NCI-H510A (cell line): Measurements from ENCODE around the gene IL6R.

Experiments used
- DNase-seq: peaks from one replicate; lab custom pipeline; 2025; lab: John Stamatoyannopoulos, UW

Gene IL6R

GRCh38 chr1:154427173-154428139 is 22.3 kb downstream of the IL6R start:
- no peak for DNase-seq

- DNase-seq: no peak
Observed at GRCh38 chr1:154429118-154429517, 24.0 kb downstream of the IL6R start.

GRCh38 chr1:154429841-154430611 is 24.9 kb downstream of the IL6R start:
- DNase-seq: no peak

- DNase-seq: no peak
Observed at GRCh38 chr1:154430903-154431302, 25.8 kb downstream of the IL6R start.

GRCh38 chr1:154431586-154432373 is 26.6 kb downstream of the IL6R start:
- DNase-seq: no peak

GRCh38 chr1:154433161-154433764 is 28.1 kb downstream of the IL6R start:
- no peak for DNase-seq

- no peak for DNase-seq
Observed at GRCh38 chr1:154434346-154435085, 29.4 kb downstream of the IL6R start.

GRCh38 chr1:154435599-154436200 is 30.6 kb downstream of the IL6R start:
- DNase-seq: no peak

GRCh38 chr1:154436433-154436832 is 31.3 kb downstream of the IL6R start:
- no peak for DNase-seq

- DNase-seq: no peak
Observed at GRCh38 chr1:154440036-154440804, 35.1 kb downstream of the IL6R start.

GRCh38 chr1:154441241-154441888 is 36.2 kb downstream of the IL6R start:
- DNase-seq: no peak

- DNase-seq: no peak
Observed at GRCh38 chr1:154442006-154442740, 37.0 kb downstream of the IL6R start.

- DNase-seq: no peak
Observed at GRCh38 chr1:154443274-154444013, 38.3 kb downstream of the IL6R start.

- DNase-seq: no peak
Observed at GRCh38 chr1:154445040-154445472, 39.9 kb downstream of the IL6R start.

- DNase-seq: no peak
Observed at GRCh38 chr1:154446292-154446691, 41.1 kb downstream of the IL6R start.

GRCh38 chr1:154446789-154447188 is 41.6 kb downstream of the IL6R start:
- no peak for DNase-seq

- DNase-seq: no peak
Observed at GRCh38 chr1:154448331-154448811, 43.2 kb downstream of the IL6R start.

GRCh38 chr1:154453161-154453560 is 48.0 kb downstream of the IL6R start:
- no peak for DNase-seq
